Fibroblast of upper back skin (primary cell): ENCODE measurements around the gene SHLD1.

ENCODE experiments used
- DNase-seq: peaks from one replicate; pipeline ENCODE4 v3.0.0-alpha.2; 2013

The SHLD1 gene

GRCh38 chr20:5908981-5909380 lies 158.8 kb downstream of the SHLD1 start:
- DNase-seq = peak; percentile 10

- DNase-seq = no peak
Observed at GRCh38 chr20:5910186-5910585, 160.0 kb downstream of the SHLD1 start.

GRCh38 chr20:5913166-5913565 lies 163.0 kb downstream of the SHLD1 start:
- DNase-seq = no peak
